ENCODE data around the gene THADA.

The THADA gene

DNA sequence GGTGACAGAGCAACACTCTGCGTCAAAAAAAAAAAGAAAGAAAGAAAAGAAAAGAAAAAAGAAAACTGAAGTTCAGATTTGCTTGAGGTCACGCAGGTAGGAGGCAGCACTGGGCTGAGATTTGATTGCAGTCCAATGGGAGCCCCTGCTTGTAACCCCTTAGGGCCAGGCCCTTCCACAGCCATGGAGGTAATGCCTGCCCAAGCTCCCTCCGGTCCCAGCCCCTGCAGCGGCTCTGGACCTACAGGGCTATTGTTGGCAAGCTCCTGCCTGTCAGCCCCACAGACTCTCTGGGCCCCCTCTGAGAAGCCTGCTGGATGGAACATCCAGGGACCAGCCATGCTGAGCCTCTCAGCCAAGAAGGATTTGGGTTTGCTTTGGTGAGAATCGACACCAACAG, 381.6 kb downstream of the THADA start:
- no peak overlapping the region for H3K4me3 ChIP-seq (ENCODE audit: low read length)
- no peak for DNase-seq (ENCODE audit: low read depth)
- TF ChIP-seq, protein P1, sequence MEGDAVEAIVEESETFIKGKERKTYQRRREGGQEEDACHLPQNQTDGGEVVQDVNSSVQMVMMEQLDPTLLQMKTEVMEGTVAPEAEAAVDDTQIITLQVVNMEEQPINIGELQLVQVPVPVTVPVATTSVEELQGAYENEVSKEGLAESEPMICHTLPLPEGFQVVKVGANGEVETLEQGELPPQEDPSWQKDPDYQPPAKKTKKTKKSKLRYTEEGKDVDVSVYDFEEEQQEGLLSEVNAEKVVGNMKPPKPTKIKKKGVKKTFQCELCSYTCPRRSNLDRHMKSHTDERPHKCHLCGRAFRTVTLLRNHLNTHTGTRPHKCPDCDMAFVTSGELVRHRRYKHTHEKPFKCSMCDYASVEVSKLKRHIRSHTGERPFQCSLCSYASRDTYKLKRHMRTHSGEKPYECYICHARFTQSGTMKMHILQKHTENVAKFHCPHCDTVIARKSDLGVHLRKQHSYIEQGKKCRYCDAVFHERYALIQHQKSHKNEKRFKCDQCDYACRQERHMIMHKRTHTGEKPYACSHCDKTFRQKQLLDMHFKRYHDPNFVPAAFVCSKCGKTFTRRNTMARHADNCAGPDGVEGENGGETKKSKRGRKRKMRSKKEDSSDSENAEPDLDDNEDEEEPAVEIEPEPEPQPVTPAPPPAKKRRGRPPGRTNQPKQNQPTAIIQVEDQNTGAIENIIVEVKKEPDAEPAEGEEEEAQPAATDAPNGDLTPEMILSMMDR (conservative IDR thresholded peaks at IDR 0.05; ENCODE audit: low read depth, low read length) = no peak

DNA sequence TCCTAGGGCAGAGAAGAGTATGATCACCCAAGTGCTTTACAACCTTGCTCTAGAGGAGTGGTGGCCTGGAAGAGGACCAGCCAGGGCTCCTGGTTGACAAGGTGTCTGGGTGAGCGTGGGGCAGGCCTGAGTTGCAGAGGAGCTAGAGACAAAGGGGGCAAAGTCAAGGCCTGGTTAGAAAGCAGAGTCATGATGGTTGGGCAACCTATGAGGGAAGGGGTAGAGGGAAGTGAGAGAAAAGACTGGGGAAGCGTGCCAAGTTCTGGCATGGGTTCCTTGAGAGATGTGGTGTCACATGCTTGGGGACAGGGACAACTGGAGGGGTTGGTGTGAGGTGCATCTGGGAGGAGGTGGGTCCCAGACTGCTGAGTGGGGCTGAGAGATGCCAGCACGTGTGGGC, 382.9 kb downstream of the THADA start:
- no peak for DNase-seq (ENCODE audit: low read depth)
- TF ChIP-seq, protein P1 (conservative IDR thresholded peaks at IDR 0.05; ENCODE audit: low read depth, low read length) = no peak
- no peak overlapping the region for H3K4me3 ChIP-seq (ENCODE audit: low read length)

DNA sequence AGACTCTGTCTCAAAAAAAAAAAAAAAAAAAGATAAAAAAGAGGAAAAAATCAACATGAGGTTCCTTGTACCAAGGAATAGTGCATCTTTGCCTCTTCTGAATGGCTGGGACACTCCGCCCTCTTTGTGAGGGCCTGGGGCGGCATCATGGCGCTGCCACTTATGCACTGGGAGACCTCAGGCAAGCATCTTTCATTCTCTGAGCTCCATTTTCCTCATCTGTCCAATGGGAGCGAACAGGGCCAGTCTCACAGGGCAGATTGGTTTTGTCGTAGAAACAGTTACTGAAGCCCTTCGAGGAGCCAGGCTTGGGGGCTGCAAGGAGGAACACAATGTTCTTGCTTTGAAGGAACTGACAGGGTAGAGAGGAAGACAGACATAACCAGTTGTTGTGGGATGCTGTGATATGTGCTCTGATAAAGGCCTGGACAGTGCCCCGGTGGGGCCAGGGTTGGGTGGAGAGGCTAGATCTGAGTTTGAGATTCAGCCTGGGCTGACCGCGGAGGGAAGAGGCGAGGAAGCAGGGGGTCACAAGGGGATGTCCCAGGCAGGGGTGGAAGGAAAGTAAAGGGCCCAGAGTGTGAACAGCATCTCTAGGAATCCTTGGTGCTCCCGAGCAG, 383.5 kb downstream of the THADA start:
- no peak overlapping the region for H3K4me3 ChIP-seq (ENCODE audit: low read length)
- DNase-seq (ENCODE audit: low read depth) = no peak
- TF ChIP-seq, protein P1 (conservative IDR thresholded peaks at IDR 0.05; ENCODE audit: low read depth, low read length) = no peak

DNA sequence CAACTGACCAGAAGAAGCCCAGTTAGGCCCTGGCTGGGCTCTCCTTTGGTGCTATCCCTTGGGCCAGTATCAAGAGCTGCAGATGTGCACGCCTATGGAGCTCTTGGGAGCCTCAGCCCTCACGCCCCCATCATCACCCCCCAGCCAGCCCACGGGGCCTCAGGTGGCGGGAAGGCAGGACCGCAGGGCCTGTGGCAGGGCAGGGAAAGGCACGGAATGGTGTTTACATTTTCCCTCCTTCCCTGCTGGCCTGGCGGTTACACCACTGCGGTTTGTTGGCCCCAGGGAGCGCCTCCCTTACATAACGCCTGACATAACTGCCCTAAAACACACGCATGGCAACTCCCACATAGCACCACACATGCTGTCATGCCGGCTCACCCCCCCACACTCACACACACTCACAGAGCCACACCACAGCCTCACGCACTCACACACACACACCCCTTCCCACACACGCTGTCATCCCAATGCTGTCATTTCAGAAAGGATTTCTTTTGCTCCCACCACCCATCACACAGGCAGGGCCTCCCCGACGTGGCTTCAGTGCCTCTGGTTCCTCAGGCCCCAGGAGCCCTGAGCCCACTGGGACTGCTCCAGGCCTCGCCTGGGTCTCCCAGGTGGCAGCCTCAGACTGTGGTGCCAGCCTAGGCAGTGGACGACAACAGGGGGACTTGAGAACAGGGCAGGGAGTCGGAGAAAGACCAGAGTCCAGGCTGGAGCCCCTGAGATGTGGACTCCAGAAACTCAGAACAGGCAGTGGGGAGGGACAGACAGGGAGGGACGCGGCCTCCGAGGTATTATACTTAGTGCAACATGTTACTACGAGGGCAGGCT, 385.2 kb downstream of the THADA start:
- TF ChIP-seq, protein P1 (conservative IDR thresholded peaks at IDR 0.05; ENCODE audit: low read depth, low read length) = no peak
- DNase-seq (ENCODE audit: low read depth) = no peak
- no peak overlapping the region for H3K4me3 ChIP-seq (ENCODE audit: low read length)

DNA sequence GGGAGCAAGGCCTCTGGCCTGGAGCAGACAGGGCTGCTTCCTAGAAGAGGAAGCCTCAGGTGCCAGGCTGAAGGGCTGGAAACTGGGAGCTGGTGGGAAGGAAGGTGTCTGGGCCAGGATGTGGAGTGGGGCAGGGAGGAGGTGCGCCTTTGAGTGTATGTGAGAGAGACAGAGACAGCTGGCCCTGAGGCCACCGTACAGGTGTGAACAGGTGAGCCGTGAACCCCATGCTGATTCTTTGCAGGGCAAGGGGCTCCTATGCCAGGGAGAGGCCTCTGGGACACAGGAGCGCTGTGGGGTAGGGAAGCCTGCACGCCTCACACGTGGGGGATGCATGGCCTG, 385.7 kb downstream of the THADA start:
- TF ChIP-seq, protein P1 (conservative IDR thresholded peaks at IDR 0.05; ENCODE audit: low read depth, low read length) = no peak
- DNase-seq (ENCODE audit: low read depth) = no peak
- no peak overlapping the region for H3K4me3 ChIP-seq (ENCODE audit: low read length)

DNA sequence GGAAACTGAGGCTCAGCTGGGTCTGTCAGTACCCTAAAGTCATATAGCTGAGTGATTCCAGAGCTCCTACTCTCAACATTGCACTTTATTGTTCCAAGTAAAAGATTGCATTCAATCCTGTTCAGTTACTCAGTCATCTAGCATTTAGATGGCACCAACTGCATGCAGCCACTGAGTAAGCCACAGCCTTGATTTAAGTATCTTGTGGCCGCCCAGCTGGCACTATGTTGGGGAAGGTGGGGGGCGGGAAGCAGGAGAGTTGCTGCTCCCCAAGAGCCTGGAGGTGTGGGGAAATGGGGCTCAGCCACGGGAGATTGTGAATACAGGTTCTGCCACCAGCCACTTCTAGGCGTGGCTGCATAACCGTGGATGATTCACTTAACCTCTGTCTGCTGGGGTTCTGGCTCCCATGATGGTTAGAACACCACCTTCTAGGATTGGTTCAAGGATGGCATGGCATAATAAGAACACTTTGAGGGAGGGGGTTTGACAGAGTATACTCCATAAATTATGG, 386.6 kb downstream of the THADA start:
- TF ChIP-seq, protein P1 (conservative IDR thresholded peaks at IDR 0.05; ENCODE audit: low read depth, low read length) = no peak
- H3K4me3 ChIP-seq (ENCODE audit: low read length) = no peak overlapping the region
- DNase-seq (ENCODE audit: low read depth) = no peak

Data from retinal pigment epithelial cell (primary cell).